Testis (tissue), 2 donors: ENCODE data around the gene DOCK6.

Experiments
- POLR2A ChIP-seq: fragments of 450-650 bp; IDR thresholded peaks from one replicate; pipeline ENCODE4 v1.6.1; 2017; ENCODE audit warnings: antibody characterized with exemption, mild to moderate bottlenecking, moderate library complexity
- TF ChIP-seq, protein P1 (sequence below), 3 experiments: fragments of 450-650 bp in 2 of 3; fragments of 200-600 bp in 1 of 3; sonication (generic) in 1 of 3; IDR thresholded peaks; one replicate each; pipeline ENCODE4 v1.5.1; 2016 to 2019; ENCODE audit warnings: antibody characterized with exemption in 3 of 3, mild to moderate bottlenecking in 2 of 3, moderate library complexity in 1 of 3

DNA sequence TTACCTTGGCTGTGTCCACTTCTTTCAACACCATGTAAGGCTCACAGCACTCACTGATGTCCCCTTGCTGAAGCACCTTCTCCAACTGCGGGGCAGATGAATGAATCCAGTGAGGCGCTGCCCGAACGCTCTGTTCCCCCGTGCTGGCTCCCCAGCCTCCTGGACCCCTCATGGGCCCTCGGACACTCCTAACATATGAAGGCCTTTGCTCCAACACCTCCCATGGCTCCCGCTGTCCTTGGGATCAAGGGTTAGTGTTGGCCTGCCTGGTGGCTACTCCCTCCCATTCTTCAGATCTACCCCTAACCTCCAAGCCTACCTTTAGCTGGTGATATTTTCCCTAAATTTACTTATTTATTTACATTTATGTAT lies 18.5 kb downstream of the DOCK6 start:
- TF ChIP-seq, protein P1, sequence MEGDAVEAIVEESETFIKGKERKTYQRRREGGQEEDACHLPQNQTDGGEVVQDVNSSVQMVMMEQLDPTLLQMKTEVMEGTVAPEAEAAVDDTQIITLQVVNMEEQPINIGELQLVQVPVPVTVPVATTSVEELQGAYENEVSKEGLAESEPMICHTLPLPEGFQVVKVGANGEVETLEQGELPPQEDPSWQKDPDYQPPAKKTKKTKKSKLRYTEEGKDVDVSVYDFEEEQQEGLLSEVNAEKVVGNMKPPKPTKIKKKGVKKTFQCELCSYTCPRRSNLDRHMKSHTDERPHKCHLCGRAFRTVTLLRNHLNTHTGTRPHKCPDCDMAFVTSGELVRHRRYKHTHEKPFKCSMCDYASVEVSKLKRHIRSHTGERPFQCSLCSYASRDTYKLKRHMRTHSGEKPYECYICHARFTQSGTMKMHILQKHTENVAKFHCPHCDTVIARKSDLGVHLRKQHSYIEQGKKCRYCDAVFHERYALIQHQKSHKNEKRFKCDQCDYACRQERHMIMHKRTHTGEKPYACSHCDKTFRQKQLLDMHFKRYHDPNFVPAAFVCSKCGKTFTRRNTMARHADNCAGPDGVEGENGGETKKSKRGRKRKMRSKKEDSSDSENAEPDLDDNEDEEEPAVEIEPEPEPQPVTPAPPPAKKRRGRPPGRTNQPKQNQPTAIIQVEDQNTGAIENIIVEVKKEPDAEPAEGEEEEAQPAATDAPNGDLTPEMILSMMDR (IDR thresholded peaks at IDR 0.05) = no peak
- no peak for TF ChIP-seq POLR2A
